DND-41 (cell line): ENCODE results near the gene DCAF10.
A peak's percentile ranks its signal among the peaks of the same experiment; 100 is the strongest.

Source experiments
- EZH2 ChIP-seq: IDR thresholded peaks from 3 replicates; pipeline ENCODE4 v1.6.1; 2012; ENCODE audit warnings: borderline replicate concordance, low read depth, mild to moderate bottlenecking, moderate library complexity, low read length, inconsistent platforms; ENCODE audit not compliant: severe bottlenecking
- TF ChIP-seq, protein P1 (sequence below): IDR thresholded peaks from 2 replicates; pipeline ENCODE4 v1.5.1; 2012; ENCODE audit warnings: borderline replicate concordance, low read length, moderate library complexity, mild to moderate bottlenecking; ENCODE audit not compliant: poor library complexity, severe bottlenecking; ENCODE audit errors: extremely low read depth

DNA sequence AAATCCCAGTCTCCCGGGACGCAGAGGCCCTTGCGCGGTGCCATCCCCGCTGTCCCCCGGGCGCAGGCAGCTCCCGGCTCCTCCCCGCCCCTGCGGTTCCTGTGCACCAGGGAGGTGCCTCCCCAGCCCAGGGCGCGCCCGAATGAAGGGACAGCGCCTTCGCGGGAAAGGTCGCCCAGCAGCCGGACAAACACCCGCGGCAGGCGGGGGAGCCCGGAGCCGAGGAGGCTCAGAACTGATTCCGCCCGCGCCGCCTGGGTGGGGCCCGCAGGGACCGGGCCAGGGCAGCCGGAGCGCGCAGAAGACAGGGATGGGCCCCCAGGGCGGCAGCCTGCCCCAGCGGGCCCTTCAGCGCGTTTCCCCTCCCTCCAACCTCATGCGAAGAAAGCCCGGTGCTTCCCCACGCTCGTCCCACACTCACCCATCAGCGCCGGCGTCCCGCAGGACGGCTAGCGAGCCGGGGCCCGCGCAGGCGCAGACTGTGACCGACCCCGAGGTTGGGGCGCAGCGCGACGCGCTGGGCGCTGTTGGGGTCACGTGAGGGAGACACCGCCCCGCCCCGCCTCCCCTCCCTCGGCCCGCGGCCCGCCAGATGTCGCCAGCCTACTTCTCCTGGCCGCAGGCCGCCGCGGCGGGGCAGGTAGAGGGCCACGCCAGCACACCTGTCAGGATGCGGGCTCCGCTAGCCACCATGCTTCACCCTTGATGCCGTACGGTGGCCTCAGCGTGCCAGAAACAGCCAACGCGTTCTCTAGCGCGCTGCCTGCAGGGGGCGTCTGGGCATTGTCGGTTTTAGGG, 103.2 kb downstream of the DCAF10 start, which contains the start of gene SLC25A51:
- TF ChIP-seq, protein P1, sequence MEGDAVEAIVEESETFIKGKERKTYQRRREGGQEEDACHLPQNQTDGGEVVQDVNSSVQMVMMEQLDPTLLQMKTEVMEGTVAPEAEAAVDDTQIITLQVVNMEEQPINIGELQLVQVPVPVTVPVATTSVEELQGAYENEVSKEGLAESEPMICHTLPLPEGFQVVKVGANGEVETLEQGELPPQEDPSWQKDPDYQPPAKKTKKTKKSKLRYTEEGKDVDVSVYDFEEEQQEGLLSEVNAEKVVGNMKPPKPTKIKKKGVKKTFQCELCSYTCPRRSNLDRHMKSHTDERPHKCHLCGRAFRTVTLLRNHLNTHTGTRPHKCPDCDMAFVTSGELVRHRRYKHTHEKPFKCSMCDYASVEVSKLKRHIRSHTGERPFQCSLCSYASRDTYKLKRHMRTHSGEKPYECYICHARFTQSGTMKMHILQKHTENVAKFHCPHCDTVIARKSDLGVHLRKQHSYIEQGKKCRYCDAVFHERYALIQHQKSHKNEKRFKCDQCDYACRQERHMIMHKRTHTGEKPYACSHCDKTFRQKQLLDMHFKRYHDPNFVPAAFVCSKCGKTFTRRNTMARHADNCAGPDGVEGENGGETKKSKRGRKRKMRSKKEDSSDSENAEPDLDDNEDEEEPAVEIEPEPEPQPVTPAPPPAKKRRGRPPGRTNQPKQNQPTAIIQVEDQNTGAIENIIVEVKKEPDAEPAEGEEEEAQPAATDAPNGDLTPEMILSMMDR, result peak; percentile 91
- no peak for TF ChIP-seq EZH2
